Keratinocyte (primary cell): ENCODE data around the gene STXBP3. TPM values are rescaled to one million over a fixed set of nuclear protein-coding genes. Genes with fewer than 3 reads are reported as not detected.

ENCODE experiments used
- DNase-seq: peaks from one replicate; pipeline ENCODE4 v3.0.0-alpha.2; 2011; ENCODE audit warnings: low read depth, missing footprints, low spot score
- FAIRE-seq: peaks from 2 replicates; lab custom pipeline; 2011; peaks lifted over from hg19 to GRCh38; lab: Jason Lieb, UNC
- H2AFZ ChIP-seq: 2 replicates; pipeline ENCODE4 v1.6.0; 2012; ENCODE audit warnings: low read length, control low read depth, inconsistent platforms; ENCODE audit not compliant: control insufficient read depth
- H3K27ac ChIP-seq: 2 replicates; pipeline ENCODE4 v1.5.1; 2011; ENCODE audit warnings: low read length; ENCODE audit not compliant: control insufficient read depth, insufficient read depth
- H3K27me3 ChIP-seq: 3 replicates; pipeline ENCODE4 v1.6.0; 2011; ENCODE audit warnings: low read length; ENCODE audit not compliant: control insufficient read depth, insufficient read depth; ENCODE audit errors: extremely low read depth
- H3K36me3 ChIP-seq, 2 experiments: 2 replicates in 1 of 2; 3 replicates in 1 of 2; pipeline ENCODE4 v1.5.1; 2011; ENCODE audit warnings: low read length in 2 of 2, mild to moderate bottlenecking in 1 of 2; ENCODE audit not compliant: control insufficient read depth in 2 of 2, insufficient read depth in 2 of 2; ENCODE audit errors: extremely low read depth in 1 of 2
- H3K4me1 ChIP-seq: 3 replicates; pipeline ENCODE4 v1.5.1; 2011; ENCODE audit warnings: low read length; ENCODE audit not compliant: control insufficient read depth, insufficient read depth; ENCODE audit errors: extremely low read depth
- H3K4me2 ChIP-seq: 3 replicates; pipeline ENCODE4 v1.6.0; 2011; ENCODE audit warnings: low read depth, low read length; ENCODE audit not compliant: control insufficient read depth, insufficient read depth; ENCODE audit errors: extremely low read depth
- H3K4me3 ChIP-seq, 3 experiments: fragments of 200-600 bp in 1 of 3; sonication (generic) in 1 of 3; 2 replicates in 2 of 3; 3 replicates in 1 of 3; pipeline ENCODE4 v1.5.1; 2011 to 2016; ENCODE audit warnings: low read length in 3 of 3, mild to moderate bottlenecking in 3 of 3, control low read depth in 2 of 3, inconsistent platforms in 1 of 3, low read depth in 1 of 3, mixed read lengths in 1 of 3, mixed run types in 1 of 3, moderate library complexity in 1 of 3; ENCODE audit not compliant: control insufficient read depth in 2 of 3, insufficient read depth in 2 of 3; ENCODE audit errors: extremely low read depth in 1 of 3
- H3K79me2 ChIP-seq: 2 replicates; pipeline ENCODE4 v1.6.0; 2012; ENCODE audit warnings: low read length; ENCODE audit not compliant: control insufficient read depth, insufficient read depth
- H3K9ac ChIP-seq: 3 replicates; pipeline ENCODE4 v1.6.0; 2011; ENCODE audit warnings: low read length; ENCODE audit not compliant: control insufficient read depth, insufficient read depth; ENCODE audit errors: extremely low read depth
- H3K9me1 ChIP-seq: 3 replicates; pipeline ENCODE4 v1.6.0; 2011; ENCODE audit warnings: low read length; ENCODE audit not compliant: control insufficient read depth, insufficient read depth; ENCODE audit errors: extremely low read depth
- H3K9me3 ChIP-seq: 2 replicates; pipeline ENCODE4 v1.5.1; 2012; ENCODE audit warnings: low read depth, low read length; ENCODE audit not compliant: control insufficient read depth
- H4K20me1 ChIP-seq: 3 replicates; pipeline ENCODE4 v1.6.0; 2011; ENCODE audit warnings: low read length; ENCODE audit not compliant: control insufficient read depth, insufficient read depth; ENCODE audit errors: extremely low read depth
- CTCF ChIP-seq, 3 experiments: IDR thresholded peaks in 1 of 3; conservative IDR thresholded peaks in 1 of 3; optimal IDR thresholded peaks in 1 of 3; 2 replicates in 2 of 3; 3 replicates in 1 of 3; pipeline versions ENCODE3 to v1.5.1; 2011; ENCODE audit warnings: low read length in 3 of 3, mild to moderate bottlenecking in 3 of 3, moderate library complexity in 2 of 3, control low read depth in 1 of 3, inconsistent platforms in 1 of 3; ENCODE audit not compliant: insufficient read depth in 2 of 3; ENCODE audit errors: extremely low read depth in 1 of 3
- EZH2 ChIP-seq: IDR thresholded peaks from one replicate; pipeline ENCODE4 v1.6.1; 2012; ENCODE audit warnings: inconsistent platforms, mild to moderate bottlenecking, low read length, moderate library complexity
- dilution Hi-C: fragments of 300-500 bp; cut with MboI; formaldehyde crosslinking; loops from one replicate; pipeline ENCODE4 v1.7.0; 2020; ENCODE audit warnings: low sequenced_read_pairs; ENCODE audit not compliant: extremely low pct_ligation_motif_present
- polyA plus RNA-seq, 5 experiments: library from polyadenylated mRNA; depleted of rRNA in 3 of 5; stranded (reverse) in 3 of 5; stranded (forward) in 1 of 5; unstranded in 1 of 5; fragments of >200 nt; gene quantifications; 1 replicate in 1 of 5; 2 replicates in 3 of 5; 3 replicates in 1 of 5; pipeline versions ENCODE4 v1.2.1 to v1.2.3, GENCODE V29; 2011 to 2012; ENCODE audit warnings: missing spikeins in 2 of 5, low read depth in 1 of 5, low replicate concordance in 1 of 5

STXBP3 gene
- polyA plus RNA-seq, 1 donor (not counting 4 experiments of a cell fraction or from before 2014, with no cell fraction given) = 36.3 TPM

- no peak for DNase-seq
- no peak overlapping the region for H3K4me3 ChIP-seq
- no peak for TF ChIP-seq EZH2
- TF ChIP-seq CTCF (optimal IDR thresholded peaks at IDR 0.05 in 1 of 3, IDR thresholded peaks at IDR 0.05 in 1 of 3, conservative IDR thresholded peaks at IDR 0.05 in 1 of 3; ENCODE audit: extremely low read depth in 1 of 3, insufficient read depth in 2 of 3, low read length in 3 of 3) = no peak
- no peaks in the 10 kb centered on the region for H3K9me1 ChIP-seq
- no peaks in the 10 kb centered on the region for H3K27me3 ChIP-seq
- no peak overlapping the region for H3K4me2 ChIP-seq
- no peaks in the 10 kb centered on the region for H4K20me1 ChIP-seq
- H3K9ac ChIP-seq = no peak overlapping the region
- FAIRE-seq = no peak
- no peaks in the 10 kb centered on the region for H3K9me3 ChIP-seq
- H3K27ac ChIP-seq = no peak overlapping the region
- dilution Hi-C loops = no loop called here
- H3K4me1 ChIP-seq = no peaks in the 10 kb centered on the region
- peaks cover 0 to 7% of the 10 kb centered on the region in 2 experiments for H3K36me3 ChIP-seq
- no peaks in the 10 kb centered on the region for H3K79me2 ChIP-seq
- no peak overlapping the region for H2AFZ ChIP-seq
These were observed 12.3 kb downstream of the STXBP3 start for GRCh38 chr1:108758796-108759195.

GRCh38 chr1:108767115-108767514 lies 20.6 kb downstream of the STXBP3 start:
- H3K27me3 ChIP-seq = no peaks in the 10 kb centered on the region
- TF ChIP-seq EZH2 (no peak), CTCF (optimal IDR thresholded peaks at IDR 0.05 in 1 of 3, IDR thresholded peaks at IDR 0.05 in 1 of 3, conservative IDR thresholded peaks at IDR 0.05 in 1 of 3; ENCODE audit: extremely low read depth in 1 of 3, insufficient read depth in 2 of 3, low read length in 3 of 3) (no peak)
- H3K9me3 ChIP-seq = no peaks in the 10 kb centered on the region
- no peak overlapping the region for H3K4me2 ChIP-seq
- H3K4me3 ChIP-seq = no peak overlapping the region
- no peak for DNase-seq
- no peak overlapping the region for H2AFZ ChIP-seq
- no peaks in the 10 kb centered on the region for H3K4me1 ChIP-seq
- dilution Hi-C loops = no loop called here
- H3K79me2 ChIP-seq = no peaks in the 10 kb centered on the region
- H3K9ac ChIP-seq = no peak overlapping the region
- H3K36me3 ChIP-seq = peaks cover 4 to 10% of the 10 kb centered on the region in 2 experiments
- no peak overlapping the region for H3K27ac ChIP-seq
- no peaks in the 10 kb centered on the region for H4K20me1 ChIP-seq
- FAIRE-seq = no peak
- no peaks in the 10 kb centered on the region for H3K9me1 ChIP-seq
